ENCODE data around the gene FRMD8.

DNA sequence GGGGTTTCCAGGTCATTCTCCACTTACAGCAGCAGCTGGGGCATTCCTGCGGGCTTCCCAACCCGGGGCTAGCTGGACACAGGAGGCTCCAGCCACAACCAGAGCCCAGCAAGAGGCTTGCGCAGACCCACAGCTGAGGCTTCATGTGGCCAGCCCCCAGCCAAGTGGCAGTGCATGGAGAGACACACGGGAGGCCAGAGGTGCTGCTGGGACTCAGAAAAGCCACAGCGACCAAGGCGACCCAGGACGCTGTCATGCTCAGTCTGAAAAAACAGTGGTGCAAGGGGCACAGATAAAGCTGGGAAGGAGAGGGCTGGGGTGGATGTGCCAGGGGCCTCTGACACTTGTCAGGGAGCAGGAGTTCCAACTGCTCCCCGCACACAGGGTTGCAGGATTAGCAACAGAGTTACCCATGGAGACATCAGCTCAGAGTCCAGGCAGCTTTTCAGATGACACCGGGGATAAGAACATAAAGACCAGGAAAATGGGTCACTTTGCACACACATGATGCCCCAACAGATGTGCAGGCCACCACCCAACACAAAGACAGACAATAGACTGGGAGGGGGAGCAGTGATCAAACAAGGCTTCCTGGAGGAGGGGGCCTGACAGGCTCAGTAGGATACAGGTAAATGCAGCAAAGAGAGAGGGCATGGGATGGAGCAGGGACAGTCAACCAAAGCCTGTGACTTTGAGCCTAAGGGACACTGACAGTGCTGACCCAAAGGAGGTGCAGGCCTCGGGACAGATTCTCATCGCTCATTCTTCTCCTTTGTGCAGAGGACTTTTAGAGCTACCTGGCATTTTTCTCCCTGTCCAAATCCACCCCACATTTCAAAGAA is 29.3 kb downstream of the FRMD8 start:
- TF ChIP-seq, protein P1, sequence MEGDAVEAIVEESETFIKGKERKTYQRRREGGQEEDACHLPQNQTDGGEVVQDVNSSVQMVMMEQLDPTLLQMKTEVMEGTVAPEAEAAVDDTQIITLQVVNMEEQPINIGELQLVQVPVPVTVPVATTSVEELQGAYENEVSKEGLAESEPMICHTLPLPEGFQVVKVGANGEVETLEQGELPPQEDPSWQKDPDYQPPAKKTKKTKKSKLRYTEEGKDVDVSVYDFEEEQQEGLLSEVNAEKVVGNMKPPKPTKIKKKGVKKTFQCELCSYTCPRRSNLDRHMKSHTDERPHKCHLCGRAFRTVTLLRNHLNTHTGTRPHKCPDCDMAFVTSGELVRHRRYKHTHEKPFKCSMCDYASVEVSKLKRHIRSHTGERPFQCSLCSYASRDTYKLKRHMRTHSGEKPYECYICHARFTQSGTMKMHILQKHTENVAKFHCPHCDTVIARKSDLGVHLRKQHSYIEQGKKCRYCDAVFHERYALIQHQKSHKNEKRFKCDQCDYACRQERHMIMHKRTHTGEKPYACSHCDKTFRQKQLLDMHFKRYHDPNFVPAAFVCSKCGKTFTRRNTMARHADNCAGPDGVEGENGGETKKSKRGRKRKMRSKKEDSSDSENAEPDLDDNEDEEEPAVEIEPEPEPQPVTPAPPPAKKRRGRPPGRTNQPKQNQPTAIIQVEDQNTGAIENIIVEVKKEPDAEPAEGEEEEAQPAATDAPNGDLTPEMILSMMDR (IDR thresholded peaks at IDR 0.05), result no peak
- no peak for TF ChIP-seq POLR2AphosphoS5 (IDR thresholded peaks at IDR 0.05)
- no peak for TF ChIP-seq POLR2A (IDR thresholded peaks at IDR 0.05; ENCODE audit: low read depth)
- no peak for TF ChIP-seq EP300 (IDR thresholded peaks at IDR 0.05)
